ENCODE measurements around the gene RBFOX2.
"Not testable (repeated sequence)": the region's sequence is repeated elsewhere in the genome, so short reads cannot be mapped to it uniquely, and the experiment has no call there.

The RBFOX2 gene

GRCh38 chr22:36027935-36028645 lies 534 bp downstream of the RBFOX2 start:
- DNase-seq (ENCODE audit: low read depth), result no peak
- no peak for TF ChIP-seq CTCF (conservative IDR thresholded peaks at IDR 0.05; ENCODE audit: control insufficient read depth, insufficient read depth, low read depth, low read length)

GRCh38 chr22:36027579-36027934 lies 1.1 kb downstream of the RBFOX2 start:
- TF ChIP-seq CTCF (conservative IDR thresholded peaks at IDR 0.05; ENCODE audit: control insufficient read depth, insufficient read depth, low read depth, low read length), result no peak
- DNase-seq (ENCODE audit: low read depth), result no peak
- peak overlapping the region; percentile 75 for H3K4me3 ChIP-seq (ENCODE audit: control insufficient read depth, low read depth, low read length)

More at GRCh38 chr22:36027935-36028645, 534 bp downstream of the RBFOX2 start:
- H3K4me3 ChIP-seq (ENCODE audit: control insufficient read depth, low read depth, low read length), result peak overlapping the region; percentile 75

- H3K4me3 ChIP-seq (ENCODE audit: control insufficient read depth, low read depth, low read length), result peak overlapping the region; percentile 75
- no peak for TF ChIP-seq CTCF (conservative IDR thresholded peaks at IDR 0.05; ENCODE audit: control insufficient read depth, insufficient read depth, low read depth, low read length)
- DNase-seq (ENCODE audit: low read depth), result peak; percentile 59
Observed at GRCh38 chr22:36026741-36027140, 1.9 kb downstream of the RBFOX2 start.

DNA sequence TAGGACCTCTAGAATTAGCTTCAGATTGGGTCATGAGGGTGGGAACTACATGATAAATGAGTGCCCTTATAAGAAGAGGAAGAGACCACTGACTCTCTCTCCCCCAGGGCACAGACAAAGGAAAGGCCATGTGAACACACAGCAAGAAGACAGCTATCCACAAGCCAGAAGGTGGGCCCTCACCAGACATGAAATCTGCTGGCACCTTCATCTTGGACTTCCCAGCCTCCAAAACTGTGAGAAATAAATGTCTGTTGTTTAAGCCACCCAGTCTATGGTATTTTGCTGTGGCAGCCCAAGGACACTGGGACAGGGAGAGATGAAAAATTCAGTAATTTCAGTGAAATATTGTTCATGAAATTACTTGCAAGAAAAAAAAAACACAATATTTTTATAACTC lies 5.9 kb downstream of the RBFOX2 start:
- no peak for DNase-seq (ENCODE audit: low read depth)
- no peak for TF ChIP-seq CTCF (conservative IDR thresholded peaks at IDR 0.05; ENCODE audit: control insufficient read depth, insufficient read depth, low read depth, low read length)
- no peak overlapping the region for H3K4me3 ChIP-seq (ENCODE audit: control insufficient read depth, low read depth, low read length)

DNA sequence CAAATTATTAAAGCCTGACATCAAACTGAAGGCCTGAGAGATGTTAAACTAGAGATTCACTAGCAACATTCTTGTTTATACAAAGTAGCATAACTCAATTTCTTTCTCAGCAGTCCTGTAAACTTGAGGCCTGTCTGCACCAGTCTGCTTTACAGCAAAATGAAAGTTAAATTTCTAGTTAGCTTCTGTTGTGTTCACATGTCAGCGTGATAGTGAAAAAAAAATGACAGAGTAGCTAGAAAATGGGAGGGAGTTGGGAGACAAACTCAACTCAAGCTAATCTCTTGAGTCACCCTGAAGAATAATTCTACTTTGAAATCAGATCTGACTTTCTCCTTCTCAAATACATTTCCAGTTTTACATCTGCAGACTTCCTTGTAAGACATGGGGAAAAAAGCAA lies 6.5 kb downstream of the RBFOX2 start:
- DNase-seq (ENCODE audit: low read depth), result peak; percentile 68
- TF ChIP-seq CTCF (conservative IDR thresholded peaks at IDR 0.05; ENCODE audit: control insufficient read depth, insufficient read depth, low read depth, low read length), result no peak
- H3K4me3 ChIP-seq (ENCODE audit: control insufficient read depth, low read depth, low read length), result no peak overlapping the region

- TF ChIP-seq CTCF (conservative IDR thresholded peaks at IDR 0.05; ENCODE audit: control insufficient read depth, insufficient read depth, low read depth, low read length), result no peak
- no peak for DNase-seq (ENCODE audit: low read depth)
- H3K4me3 ChIP-seq (ENCODE audit: control insufficient read depth, low read depth, low read length), result no peak overlapping the region
Observed at GRCh38 chr22:36021606-36022153, 6.9 kb downstream of the RBFOX2 start.

- H3K4me3 ChIP-seq (ENCODE audit: control insufficient read depth, low read depth, low read length); DNase-seq (ENCODE audit: low read depth): not testable (repeated sequence)
Observed at GRCh38 chr22:36020865-36021264, 7.8 kb downstream of the RBFOX2 start.
